IMR-90 (cell line): ENCODE measurements around the gene CUX1. TPM values are rescaled to one million over a fixed set of nuclear protein-coding genes. Genes with fewer than 3 reads are reported as not detected.

Experiments used
- ATAC-seq: fragments of 200-7000 bp; cut with Tn5 transposase; 2 replicates; pipeline ENCODE4 v1.9.1; 2020; ENCODE audit warnings: low read depth, mild to moderate bottlenecking, moderate library complexity
- BruUV-seq: library from RNA; stranded (reverse); fragments of 400-500 nt; replicated peaks from 2 replicates; lab custom pipeline; 2021; lab: Mats Ljungman, UMichigan
- CTCF ChIA-PET: fragments of 300-600 bp; formaldehyde crosslinking; extraction: SDS; loops from one replicate; lab custom pipeline; 2021; ENCODE audit warnings: antibody characterized with exemption; lab: Yijun Ruan, JAX
- POLR2A ChIA-PET: fragments of 300-600 bp; sonication (Branson Sonifier 250); formaldehyde crosslinking; loops from one replicate; lab custom pipeline; 2022; ENCODE audit warnings: antibody characterized with exemption; ENCODE audit not compliant: unreplicated experiment; lab: Charles Lee
- DNase-seq: peaks from one replicate; pipeline ENCODE4 v3.0.0; 2013
- H2AFZ ChIP-seq: replicated peaks from 2 replicates; pipeline ENCODE3; 2013; ENCODE audit warnings: low read length, mild to moderate bottlenecking; ENCODE audit not compliant: poor library complexity
- H2AK5ac ChIP-seq: 2 replicates; pipeline ENCODE4 v1.6.1; 2013; ENCODE audit warnings: low read depth, low read length, inconsistent platforms
- H2AK9ac ChIP-seq: replicated peaks from 2 replicates; pipeline ENCODE3; 2013; ENCODE audit warnings: mild to moderate bottlenecking, low read depth, low read length, moderate library complexity; ENCODE audit not compliant: poor library complexity
- H2BK120ac ChIP-seq: 2 replicates; pipeline ENCODE4 v1.6.1; 2013; ENCODE audit warnings: low read depth, low read length, inconsistent platforms
- H2BK15ac ChIP-seq: 3 replicates; pipeline ENCODE4 v1.6.1; 2013; ENCODE audit warnings: low read depth, low read length, inconsistent platforms
- H2BK20ac ChIP-seq: 2 replicates; pipeline ENCODE4 v1.6.1; 2013; ENCODE audit warnings: low read depth, mild to moderate bottlenecking, inconsistent platforms, low read length, moderate library complexity
- H2BK5ac ChIP-seq: 2 replicates; pipeline ENCODE4 v1.6.1; 2013; ENCODE audit warnings: mild to moderate bottlenecking, low read depth, low read length, inconsistent platforms; ENCODE audit not compliant: poor library complexity, severe bottlenecking
- H3K14ac ChIP-seq: replicated peaks from 2 replicates; pipeline ENCODE4 v1.6.1; 2013; ENCODE audit warnings: low read depth, low read length, inconsistent platforms
- H3K18ac ChIP-seq: 2 replicates; pipeline ENCODE4 v1.6.1; 2013; ENCODE audit warnings: low read depth, low read length, control low read depth
- H3K23ac ChIP-seq: 2 replicates; pipeline ENCODE4 v1.6.1; 2013; ENCODE audit warnings: low read depth, low read length, inconsistent platforms
- H3K27ac ChIP-seq: 2 replicates; pipeline ENCODE4 v1.5.1; 2013; ENCODE audit warnings: mild to moderate bottlenecking, control low read depth, low read length; ENCODE audit not compliant: insufficient read depth
- H3K27me3 ChIP-seq: 2 replicates; pipeline ENCODE4 v1.6.1; 2013; ENCODE audit warnings: low read length; ENCODE audit not compliant: control insufficient read depth, insufficient read depth
- H3K36me3 ChIP-seq: 2 replicates; pipeline ENCODE4 v1.6.1; 2013; ENCODE audit warnings: low read length, mixed read lengths; ENCODE audit not compliant: control insufficient read depth, insufficient read depth
- H3K4ac ChIP-seq: 2 replicates; pipeline ENCODE4 v1.6.1; 2013; ENCODE audit warnings: low read depth, low read length, inconsistent platforms
- H3K4me1 ChIP-seq: 2 replicates; pipeline ENCODE4 v1.6.1; 2013; ENCODE audit warnings: low read length, mixed read lengths; ENCODE audit not compliant: control insufficient read depth, insufficient read depth
- H3K4me2 ChIP-seq: 2 replicates; pipeline ENCODE4 v1.6.1; 2013; ENCODE audit warnings: low read depth, mild to moderate bottlenecking, control low read depth, low read length, moderate library complexity
- H3K4me3 ChIP-seq: 2 replicates; pipeline ENCODE4 v1.5.1; 2013; ENCODE audit warnings: low read depth, mild to moderate bottlenecking, control low read depth, low read length, moderate library complexity; ENCODE audit not compliant: insufficient read depth
- H3K56ac ChIP-seq: 2 replicates; pipeline ENCODE4 v1.6.1; 2013; ENCODE audit warnings: low read length, inconsistent platforms; ENCODE audit not compliant: insufficient read depth; ENCODE audit errors: extremely low read depth
- H3K79me1 ChIP-seq, 2 experiments: 2 replicates each; pipeline ENCODE4 v1.6.1; 2013; ENCODE audit warnings: low read length in 2 of 2, inconsistent platforms in 1 of 2, low read depth in 1 of 2
- H3K9ac ChIP-seq: 2 replicates; pipeline ENCODE4 v1.6.1; 2013; ENCODE audit warnings: low read depth, low read length, control low read depth
- H3K9me1 ChIP-seq: 2 replicates; pipeline ENCODE4 v1.6.1; 2013; ENCODE audit warnings: low read length, inconsistent platforms; ENCODE audit not compliant: insufficient read depth
- H3K9me3 ChIP-seq: 2 replicates; pipeline ENCODE4 v1.6.1; 2013; ENCODE audit warnings: low read length; ENCODE audit not compliant: control insufficient read depth, insufficient read depth
- H4K20me1 ChIP-seq: 2 replicates; pipeline ENCODE4 v1.6.1; 2013; ENCODE audit warnings: low read length, inconsistent platforms; ENCODE audit not compliant: insufficient read depth
- H4K5ac ChIP-seq: 2 replicates; pipeline ENCODE4 v1.6.1; 2013; ENCODE audit warnings: mild to moderate bottlenecking, low read depth, low read length, control low read depth
- H4K8ac ChIP-seq, 2 experiments: 2 replicates each; pipeline ENCODE4 v1.6.1; 2013; ENCODE audit warnings: low read depth in 2 of 2, low read length in 2 of 2, control low read depth in 1 of 2, inconsistent platforms in 1 of 2
- H4K91ac ChIP-seq: 2 replicates; pipeline ENCODE4 v1.6.1; 2013; ENCODE audit warnings: low read depth, low read length, inconsistent platforms; ENCODE audit not compliant: insufficient read depth
- BHLHE40 ChIP-seq: fragments of 150-350 bp; IDR thresholded peaks from 2 replicates; pipeline ENCODE4 v1.6.1; 2016; ENCODE audit warnings: mild to moderate bottlenecking, low read depth, low read length
- CEBPB ChIP-seq: IDR thresholded peaks from 2 replicates; pipeline ENCODE4 v1.6.1; 2012; ENCODE audit warnings: low read depth, low read length, improper control_type of control experiment
- CHD1 ChIP-seq: IDR thresholded peaks from 2 replicates; pipeline ENCODE4 v1.6.1; 2012; ENCODE audit warnings: low read depth, low read length, improper control_type of control experiment
- CTCF ChIP-seq: conservative IDR thresholded peaks from 2 replicates; pipeline ENCODE4 v1.5.1; 2012; ENCODE audit warnings: mild to moderate bottlenecking, low read depth, low read length, improper control_type of control experiment
- ELK1 ChIP-seq: fragments of 150-350 bp; IDR thresholded peaks from 2 replicates; pipeline ENCODE4 v1.6.1; 2016; ENCODE audit warnings: low read depth, mild to moderate bottlenecking, low read length, moderate library complexity, borderline replicate concordance
- FOS ChIP-seq: fragments of 150-350 bp; IDR thresholded peaks from 2 replicates; pipeline ENCODE4 v1.6.1; 2016; ENCODE audit warnings: low read depth, low read length
- MAFK ChIP-seq: IDR thresholded peaks from 2 replicates; pipeline ENCODE4 v1.6.1; 2012; ENCODE audit warnings: low read depth, low read length, improper control_type of control experiment
- MAZ ChIP-seq: IDR thresholded peaks from 2 replicates; pipeline ENCODE4 v1.6.1; 2012; ENCODE audit warnings: low read depth, mild to moderate bottlenecking, low read length, improper control_type of control experiment, moderate library complexity, borderline replicate concordance
- MXI1 ChIP-seq: IDR thresholded peaks from 2 replicates; pipeline ENCODE4 v1.6.1; 2012; ENCODE audit warnings: low read depth, mild to moderate bottlenecking, low read length, moderate library complexity, borderline replicate concordance
- NFE2L2 ChIP-seq: fragments of 150-350 bp; IDR thresholded peaks from 2 replicates; pipeline ENCODE4 v1.6.1; 2016; ENCODE audit warnings: low read depth, mild to moderate bottlenecking, low read length
- POLR2A ChIP-seq: IDR thresholded peaks from 2 replicates; pipeline ENCODE4 v1.6.1; 2012; ENCODE audit warnings: mild to moderate bottlenecking, low read depth, low read length
- RAD21 ChIP-seq: IDR thresholded peaks from 2 replicates; pipeline ENCODE4 v1.6.1; 2012; ENCODE audit warnings: low read length, improper control_type of control experiment
- RCOR1 ChIP-seq: IDR thresholded peaks from 2 replicates; pipeline ENCODE4 v1.6.1; 2012; ENCODE audit warnings: mild to moderate bottlenecking, low read length, improper control_type of control experiment; ENCODE audit not compliant: insufficient replicate concordance
- SMC3 ChIP-seq: fragments of 150-350 bp; IDR thresholded peaks from 2 replicates; pipeline ENCODE4 v1.6.1; 2016; ENCODE audit warnings: low read depth, mild to moderate bottlenecking, antibody characterized with exemption, low read length, moderate library complexity
- USF2 ChIP-seq: fragments of 150-350 bp; IDR thresholded peaks from 2 replicates; pipeline ENCODE4 v1.6.1; 2017; ENCODE audit warnings: mild to moderate bottlenecking, antibody characterized with exemption, low read length, low read depth
- WGBS, 2 experiments: methylation state at CpG; one replicate each; pipeline versions ENCODE4 v1.1.5 to v1.1.7; 2013; ENCODE audit warnings: missing lambda C conversion rate in 2 of 2; ENCODE audit not compliant: insufficient read length in 1 of 2; ENCODE audit errors: extremely low coverage in 2 of 2; 5-methylcytosine and 5-hydroxymethylcytosine counted together
- dilution Hi-C: fragments of 300-500 bp; cut with HindIII; formaldehyde crosslinking; loops from one replicate; pipeline ENCODE4 v1.14.3; 2018; ENCODE audit warnings: low sequenced_read_pairs; ENCODE audit not compliant: unreplicated experiment
- in situ Hi-C: fragments of 300-500 bp; cut with MboI; formaldehyde crosslinking; loops from 3 replicates; pipeline ENCODE4 v1.14.3; 2019; ENCODE audit warnings: low sequenced_read_pairs, inconsistent platforms, mixed read lengths
- intact Hi-C: fragments of 100-400 bp; cut with micrococcal nuclease; formaldehyde crosslinking; loops from 2 replicates; pipeline ENCODE4 v1.10.0; 2022
- polyA plus RNA-seq, 3 experiments: library from polyadenylated mRNA; depleted of rRNA; stranded (reverse); fragments of >200 nt; gene quantifications; 2 replicates each; pipeline ENCODE4 v1.2.3, GENCODE V29; 2012; ENCODE audit warnings: low replicate concordance in 1 of 3
- total RNA-seq: library from RNA; depleted of rRNA; stranded (reverse); fragments of >200 nt; gene quantifications from 2 replicates; pipeline ENCODE4 v1.2.3, GENCODE V29; 2012

The CUX1 gene
- total and polyA plus RNA-seq, 2 of the 4 experiments (the other 2 are of a cell fraction), result 19.7 to 46.4 TPM

GRCh38 chr7:102012941-102013461 lies 195.6 kb downstream of the CUX1 start:
- WGBS, 2 experiments, result 0% methylated on average over 2 of the region's 9 CpGs; no CpG with 5 or more reads in 1 of the 2 experiments
- Histone ChIP-seq H3K9me1 (peaks cover 20% of the 10 kb centered on the region), H3K27me3 (no peaks in the 10 kb centered on the region), H3K14ac (peak overlapping the region; percentile 90), H2AK5ac (peak overlapping the region; percentile 65), H4K20me1 (no peaks in the 10 kb centered on the region), H2BK120ac (peak overlapping the region; percentile 93), H2BK15ac (peak overlapping the region; percentile 43), H4K91ac (peak overlapping the region; percentile 89), H3K56ac (peak overlapping the region; percentile 84), H3K4me1 (peaks cover 26% of the 10 kb centered on the region), H4K5ac (peak overlapping the region; percentile 43; the same call in 1 of the 2 replicates), H3K36me3 (peaks cover 2% of the 10 kb centered on the region; the same call in 1 of the 2 replicates), H3K9ac (peak overlapping the region; percentile 57; the same call in 1 of the 2 replicates), H3K9me3 (no peaks in the 10 kb centered on the region), H4K8ac (peak overlapping the region; percentile 36 to 73), H2BK20ac (peak overlapping the region; percentile 94), H3K23ac (peak overlapping the region; percentile 80), H3K4ac (peak overlapping the region; percentile 85; the same call in 1 of the 2 replicates), H2BK5ac (peak overlapping the region; percentile 99), H3K4me2 (peak overlapping the region; percentile 95; the same call in 1 of the 2 replicates), H3K18ac (peak overlapping the region; percentile 99), H2AFZ (no peak overlapping the region), H3K4me3 (peak overlapping the region; percentile 37; the same call in 1 of the 2 replicates), H3K79me1 (peaks cover 48 to 73% of the 10 kb centered on the region in 2 experiments), H2AK9ac (no peak overlapping the region), H3K27ac (peak overlapping the region; percentile 94; the same call in 1 of the 2 replicates)
- intact Hi-C loops, result loop anchor here (2.0 kb wide), 1 partner anchor 32 kb away; no protein-coding TSS in a partner anchor
- ATAC-seq (peak; percentile 72), DNase-seq (peak; percentile 84)
- POLR2A ChIA-PET, result interaction anchor here (0.6 kb wide), 1 partner anchor 191 kb away, joined by 4 read pairs; no protein-coding TSS in a partner anchor
- dilution Hi-C loops, result no loop called here
- BruUV-seq, result no TSS peak
- CTCF ChIA-PET, result interaction anchor here (1.2 kb wide), 1 partner anchor 11 kb away, joined by 3 read pairs; no protein-coding TSS in a partner anchor
- in situ Hi-C loops, result no loop called here
- TF ChIP-seq FOS (no peak), CEBPB (no peak), POLR2A (no peak), MXI1 (no peak), BHLHE40 (no peak), CHD1 (no peak), RAD21 (no peak), RCOR1 (no peak), ELK1 (no peak), MAZ (no peak), MAFK (no peak), USF2 (no peak), SMC3 (no peak), CTCF (no peak), NFE2L2 (no peak)
